ENCODE measurements around the gene RORC.

RORC gene

DNA sequence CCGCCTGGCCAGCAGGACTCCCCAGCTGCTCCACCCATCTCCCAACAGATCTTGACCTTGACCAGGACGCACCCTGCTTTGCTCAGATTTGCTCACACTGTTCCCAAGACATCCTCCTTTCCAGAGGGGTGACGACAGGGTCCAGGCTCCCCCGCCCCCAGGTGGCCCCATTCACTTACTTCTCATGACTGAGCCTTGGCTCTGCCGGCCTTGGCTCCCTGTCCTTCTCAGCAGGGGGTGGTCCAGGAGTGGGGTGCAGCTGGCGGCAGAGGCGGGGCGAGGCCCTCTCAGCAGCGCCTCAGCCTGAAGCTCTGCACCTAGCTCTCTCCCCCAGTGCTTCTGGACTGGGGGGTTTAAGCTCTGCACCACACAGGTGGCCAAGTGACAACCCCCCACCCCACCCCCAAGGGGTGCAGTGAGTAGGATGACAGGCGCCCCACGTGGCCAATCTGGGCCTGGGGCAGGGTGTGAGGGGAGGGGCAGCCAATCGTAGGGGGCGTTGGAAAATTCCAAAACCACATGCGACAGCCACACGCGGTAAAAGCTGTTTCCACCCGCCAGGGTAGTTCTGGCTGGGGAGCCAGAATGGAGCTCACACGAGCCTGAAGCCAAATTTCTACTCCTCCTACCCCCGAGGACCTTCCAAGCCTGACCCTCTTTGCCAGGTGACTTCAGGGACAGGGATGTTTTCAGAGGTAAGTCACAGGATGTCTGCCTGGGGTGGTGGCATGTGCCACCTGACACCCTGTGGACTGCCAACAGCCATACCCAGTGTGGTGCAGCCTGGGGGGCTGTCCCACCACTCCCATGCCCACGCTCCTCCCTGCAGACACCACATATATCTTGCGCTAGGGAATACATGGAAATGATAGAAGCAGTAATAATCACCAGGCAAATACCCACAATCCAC, 5.6 kb downstream of the RORC start:
- H3K4me3 ChIP-seq (ENCODE audit: low read depth, low read length), result no peak overlapping the region
- TF ChIP-seq, protein P1, sequence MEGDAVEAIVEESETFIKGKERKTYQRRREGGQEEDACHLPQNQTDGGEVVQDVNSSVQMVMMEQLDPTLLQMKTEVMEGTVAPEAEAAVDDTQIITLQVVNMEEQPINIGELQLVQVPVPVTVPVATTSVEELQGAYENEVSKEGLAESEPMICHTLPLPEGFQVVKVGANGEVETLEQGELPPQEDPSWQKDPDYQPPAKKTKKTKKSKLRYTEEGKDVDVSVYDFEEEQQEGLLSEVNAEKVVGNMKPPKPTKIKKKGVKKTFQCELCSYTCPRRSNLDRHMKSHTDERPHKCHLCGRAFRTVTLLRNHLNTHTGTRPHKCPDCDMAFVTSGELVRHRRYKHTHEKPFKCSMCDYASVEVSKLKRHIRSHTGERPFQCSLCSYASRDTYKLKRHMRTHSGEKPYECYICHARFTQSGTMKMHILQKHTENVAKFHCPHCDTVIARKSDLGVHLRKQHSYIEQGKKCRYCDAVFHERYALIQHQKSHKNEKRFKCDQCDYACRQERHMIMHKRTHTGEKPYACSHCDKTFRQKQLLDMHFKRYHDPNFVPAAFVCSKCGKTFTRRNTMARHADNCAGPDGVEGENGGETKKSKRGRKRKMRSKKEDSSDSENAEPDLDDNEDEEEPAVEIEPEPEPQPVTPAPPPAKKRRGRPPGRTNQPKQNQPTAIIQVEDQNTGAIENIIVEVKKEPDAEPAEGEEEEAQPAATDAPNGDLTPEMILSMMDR (IDR thresholded peaks at IDR 0.05; ENCODE audit: low read depth, low read length), result no peak

DNA sequence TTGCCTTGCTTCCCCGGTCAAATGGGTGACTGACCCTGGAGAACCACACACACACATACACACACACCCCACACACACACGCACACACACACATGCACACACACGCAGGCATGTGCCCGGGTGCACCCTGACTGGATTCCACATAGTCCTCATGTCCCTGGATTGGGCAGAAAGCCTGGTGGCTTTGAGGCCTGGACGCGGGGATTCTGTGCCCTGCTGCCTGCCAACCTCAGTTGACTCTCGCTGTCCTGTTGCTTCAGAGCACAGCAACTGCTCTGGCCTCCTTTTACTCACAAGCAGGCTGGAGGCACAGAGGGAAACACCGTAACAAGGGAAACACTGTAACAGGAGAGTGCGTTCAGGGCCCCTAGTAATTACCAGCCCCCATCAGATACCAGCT, 6.4 kb downstream of the RORC start:
- TF ChIP-seq, protein P1 (IDR thresholded peaks at IDR 0.05; ENCODE audit: low read depth, low read length), result no peak
- no peak overlapping the region for H3K4me3 ChIP-seq (ENCODE audit: low read depth, low read length)

DNA sequence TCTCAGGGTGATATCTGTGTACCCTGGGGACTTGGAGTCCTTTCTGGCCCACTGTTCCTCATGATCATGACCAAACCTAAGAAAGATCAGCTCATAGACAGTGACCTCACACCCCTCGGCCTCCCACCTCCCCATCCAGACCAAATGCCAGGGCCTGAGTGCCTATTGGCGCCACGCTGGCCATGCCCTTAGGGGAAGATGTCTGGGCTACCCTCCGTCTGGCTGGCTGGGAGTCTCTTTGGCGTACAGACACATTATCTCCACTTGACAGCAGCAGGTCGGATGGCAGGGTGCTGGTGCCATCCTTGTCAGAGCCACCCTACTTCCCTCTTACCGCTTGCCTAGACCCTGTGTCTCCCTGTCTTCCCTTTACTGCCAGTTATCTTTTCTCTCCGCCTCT, 8.4 kb downstream of the RORC start:
- TF ChIP-seq, protein P1 (IDR thresholded peaks at IDR 0.05; ENCODE audit: low read depth, low read length), result no peak

DNA sequence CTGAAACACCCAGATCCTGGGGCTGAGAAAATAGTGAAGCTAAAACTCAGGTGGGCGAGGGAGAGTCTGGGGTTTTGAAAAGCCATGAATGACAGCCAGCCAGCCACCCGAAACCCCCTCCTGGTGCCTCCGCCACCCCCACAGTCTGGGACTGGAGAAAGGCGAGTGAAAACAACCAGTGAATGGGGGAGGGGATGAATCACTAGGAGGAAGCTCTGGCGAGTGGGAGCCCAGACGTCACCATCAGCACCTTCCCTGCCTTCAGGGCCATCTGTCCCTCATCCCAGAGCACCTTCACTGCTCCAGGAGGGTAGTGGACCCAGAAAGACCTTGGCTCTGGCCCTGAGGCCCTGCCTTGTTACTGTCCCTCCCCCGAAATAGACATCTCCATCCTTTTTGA, 9.2 kb downstream of the RORC start:
- no peak overlapping the region for H3K4me3 ChIP-seq (ENCODE audit: low read depth, low read length)
- TF ChIP-seq, protein P1 (IDR thresholded peaks at IDR 0.05; ENCODE audit: low read depth, low read length), result no peak

More for the DNA sequence above, 8.4 kb downstream of the RORC start:
- H3K4me3 ChIP-seq (ENCODE audit: low read depth, low read length), result no peak overlapping the region

DNA sequence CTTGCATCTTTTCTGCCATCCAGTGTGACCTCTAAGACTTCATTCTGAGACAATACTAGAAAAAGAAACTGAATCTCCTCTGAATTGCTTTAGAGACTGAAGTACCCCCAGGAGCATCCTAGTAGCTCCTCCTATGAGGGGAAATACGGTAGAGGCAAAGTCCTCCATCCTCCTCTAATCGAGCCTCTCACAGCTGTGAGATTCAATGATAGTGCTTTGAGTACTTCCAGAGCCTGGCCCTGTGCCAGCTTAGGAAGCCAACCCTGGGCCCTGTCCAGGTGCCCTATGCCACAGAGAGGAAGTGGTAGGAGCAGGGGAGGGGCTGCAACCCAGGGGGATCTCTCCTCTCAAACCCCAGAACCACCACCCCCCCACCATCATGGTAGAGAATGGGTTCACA, 10.7 kb downstream of the RORC start:
- H3K4me3 ChIP-seq (ENCODE audit: low read depth, low read length), result no peak overlapping the region
- TF ChIP-seq, protein P1 (IDR thresholded peaks at IDR 0.05; ENCODE audit: low read depth, low read length), result no peak

DNA sequence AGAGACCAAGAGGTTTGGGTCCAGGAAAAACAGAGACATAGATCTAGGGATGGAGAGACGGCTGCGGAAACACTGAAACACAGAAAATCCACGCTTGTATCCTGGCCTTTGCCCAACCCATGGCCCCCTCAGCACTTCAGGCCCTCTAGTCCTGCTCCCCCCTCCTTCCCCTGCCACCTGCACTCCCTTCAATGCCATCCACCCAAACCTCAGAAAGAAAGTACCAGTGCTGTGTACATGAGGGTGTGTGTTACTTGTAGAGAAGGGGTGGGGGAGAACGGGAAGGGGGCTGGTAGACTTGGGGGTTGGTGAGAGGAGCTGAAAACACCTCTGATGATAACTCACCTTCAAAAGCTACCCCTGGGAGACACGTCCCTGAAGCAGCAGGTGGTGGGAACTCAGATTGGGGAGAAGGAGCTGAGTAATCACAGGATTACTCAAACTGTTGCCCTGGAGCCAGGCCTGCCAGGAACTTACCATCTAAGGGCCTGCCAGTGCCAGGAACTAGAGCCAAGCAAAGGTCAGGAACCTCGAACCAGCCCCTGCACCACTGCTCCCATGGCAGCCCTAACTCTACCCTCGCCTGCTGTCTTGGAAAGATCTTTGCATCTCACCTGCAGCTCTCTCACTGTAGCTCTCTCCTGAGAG, 11.5 kb downstream of the RORC start:
- TF ChIP-seq, protein P1 (IDR thresholded peaks at IDR 0.05; ENCODE audit: low read depth, low read length), result no peak
- H3K4me3 ChIP-seq (ENCODE audit: low read depth, low read length), result no peak overlapping the region
